ENCODE measurements around the gene GOPC.
A peak's percentile ranks its signal among the peaks of the same experiment; 100 is the strongest.

The GOPC gene

DNA sequence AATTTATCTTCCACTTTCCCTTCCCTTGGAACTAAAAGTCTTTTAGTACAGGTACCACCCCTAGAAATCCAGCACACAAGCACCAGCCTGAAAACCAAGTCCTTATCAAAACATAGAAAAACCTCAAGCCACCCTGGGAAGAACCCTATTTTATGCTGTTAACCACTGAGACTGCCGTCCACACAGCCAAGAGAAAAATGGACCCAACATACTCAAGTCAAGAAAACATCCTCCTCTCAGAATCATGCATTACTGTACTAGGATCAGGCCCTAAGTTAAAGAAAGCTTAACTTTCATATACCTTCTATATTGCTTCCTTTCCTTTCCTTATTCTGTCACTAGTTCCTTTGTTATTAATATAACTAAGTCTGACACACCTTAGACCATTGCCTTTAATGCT, 16.9 kb upstream of the GOPC start:
- H3K4me3 ChIP-seq (ENCODE audit: low read depth, low read length) = no peak overlapping the region
- TF ChIP-seq, protein P1, sequence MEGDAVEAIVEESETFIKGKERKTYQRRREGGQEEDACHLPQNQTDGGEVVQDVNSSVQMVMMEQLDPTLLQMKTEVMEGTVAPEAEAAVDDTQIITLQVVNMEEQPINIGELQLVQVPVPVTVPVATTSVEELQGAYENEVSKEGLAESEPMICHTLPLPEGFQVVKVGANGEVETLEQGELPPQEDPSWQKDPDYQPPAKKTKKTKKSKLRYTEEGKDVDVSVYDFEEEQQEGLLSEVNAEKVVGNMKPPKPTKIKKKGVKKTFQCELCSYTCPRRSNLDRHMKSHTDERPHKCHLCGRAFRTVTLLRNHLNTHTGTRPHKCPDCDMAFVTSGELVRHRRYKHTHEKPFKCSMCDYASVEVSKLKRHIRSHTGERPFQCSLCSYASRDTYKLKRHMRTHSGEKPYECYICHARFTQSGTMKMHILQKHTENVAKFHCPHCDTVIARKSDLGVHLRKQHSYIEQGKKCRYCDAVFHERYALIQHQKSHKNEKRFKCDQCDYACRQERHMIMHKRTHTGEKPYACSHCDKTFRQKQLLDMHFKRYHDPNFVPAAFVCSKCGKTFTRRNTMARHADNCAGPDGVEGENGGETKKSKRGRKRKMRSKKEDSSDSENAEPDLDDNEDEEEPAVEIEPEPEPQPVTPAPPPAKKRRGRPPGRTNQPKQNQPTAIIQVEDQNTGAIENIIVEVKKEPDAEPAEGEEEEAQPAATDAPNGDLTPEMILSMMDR (IDR thresholded peaks at IDR 0.05; ENCODE audit: low read depth, low read length) = no peak

DNA sequence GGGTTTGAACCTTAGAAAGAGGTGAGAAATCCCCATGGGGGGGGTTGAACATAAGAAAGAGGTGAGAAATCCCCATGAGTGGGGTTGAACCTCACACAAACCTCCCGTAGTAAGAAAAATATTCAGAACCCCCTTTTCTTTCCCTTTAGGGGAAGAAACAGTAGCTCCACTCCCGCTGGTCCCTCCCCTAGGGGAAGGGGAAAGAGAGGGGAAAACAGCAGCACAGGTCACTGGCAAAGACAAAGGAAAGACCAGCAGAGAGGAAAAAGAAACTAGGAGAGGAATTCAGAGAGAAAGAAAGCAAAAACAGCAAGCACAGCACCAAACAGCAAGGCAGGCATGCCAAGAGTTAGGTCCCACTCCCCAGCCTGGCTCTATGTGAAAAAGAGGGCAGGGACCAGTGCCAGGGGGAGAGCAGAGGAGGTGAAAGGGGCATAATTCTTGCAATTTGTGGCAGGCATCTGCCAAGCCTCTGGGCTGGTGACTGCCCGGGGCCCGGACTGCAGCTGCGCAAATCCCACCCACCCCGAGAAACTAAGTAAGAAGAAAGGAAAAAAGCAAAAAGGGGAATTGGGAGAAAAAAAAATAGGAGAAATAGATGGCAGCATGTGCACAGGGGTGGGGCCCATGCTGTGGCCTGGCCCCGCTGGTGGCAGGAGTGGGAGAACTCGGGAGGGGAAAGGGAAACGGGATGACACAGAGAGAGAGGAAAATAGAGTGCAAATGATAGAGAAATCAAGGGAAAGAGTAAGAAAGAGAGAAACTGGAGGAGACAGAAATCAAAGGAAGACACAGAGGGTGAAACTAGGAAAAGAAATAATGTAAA, 15.1 kb upstream of the GOPC start:
- H3K4me3 ChIP-seq (ENCODE audit: low read depth, low read length) = no peak overlapping the region
- TF ChIP-seq, protein P1 (IDR thresholded peaks at IDR 0.05; ENCODE audit: low read depth, low read length) = no peak

DNA sequence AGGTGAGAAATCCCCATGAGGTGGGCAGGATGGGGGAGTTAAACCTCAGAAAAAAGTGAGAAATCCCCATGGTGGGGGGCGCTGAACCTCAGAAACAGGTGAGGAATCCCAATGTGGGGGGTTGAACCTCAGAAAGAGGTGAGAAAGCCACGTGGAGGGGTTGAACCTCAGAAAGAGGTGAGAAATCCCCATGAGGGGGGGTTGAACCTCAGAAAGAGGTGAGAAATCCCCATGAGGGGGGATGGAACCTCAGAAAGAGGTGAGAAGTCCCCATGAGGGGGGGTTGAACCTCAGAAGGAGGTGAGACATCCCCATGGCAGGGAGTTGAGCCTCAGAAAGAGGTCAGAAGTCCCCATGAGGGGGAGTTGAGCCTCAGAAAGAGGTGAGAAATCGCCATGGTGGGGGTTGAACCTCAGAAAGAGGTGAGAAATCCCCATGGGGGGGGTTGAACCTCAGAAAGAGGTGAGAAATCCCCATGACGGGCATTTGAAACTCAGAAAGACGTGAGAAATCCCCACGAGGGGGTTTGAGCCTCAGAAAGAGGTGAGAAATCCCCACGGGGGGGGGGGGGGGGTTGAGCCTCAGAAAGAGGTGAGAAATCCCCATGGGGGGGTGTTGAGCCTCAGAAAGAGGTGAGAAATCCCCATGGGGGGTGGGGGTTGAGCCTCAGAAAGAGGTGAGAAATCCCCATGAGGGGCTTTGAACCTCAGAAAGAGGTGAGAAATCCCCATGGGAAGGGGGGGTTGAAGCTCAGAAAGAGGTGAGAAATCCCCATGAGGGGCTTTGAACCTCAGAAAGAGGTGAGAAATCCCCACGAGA, 14.3 kb upstream of the GOPC start:
- H3K4me3 ChIP-seq (ENCODE audit: low read depth, low read length) = peak overlapping the region; percentile 17

DNA sequence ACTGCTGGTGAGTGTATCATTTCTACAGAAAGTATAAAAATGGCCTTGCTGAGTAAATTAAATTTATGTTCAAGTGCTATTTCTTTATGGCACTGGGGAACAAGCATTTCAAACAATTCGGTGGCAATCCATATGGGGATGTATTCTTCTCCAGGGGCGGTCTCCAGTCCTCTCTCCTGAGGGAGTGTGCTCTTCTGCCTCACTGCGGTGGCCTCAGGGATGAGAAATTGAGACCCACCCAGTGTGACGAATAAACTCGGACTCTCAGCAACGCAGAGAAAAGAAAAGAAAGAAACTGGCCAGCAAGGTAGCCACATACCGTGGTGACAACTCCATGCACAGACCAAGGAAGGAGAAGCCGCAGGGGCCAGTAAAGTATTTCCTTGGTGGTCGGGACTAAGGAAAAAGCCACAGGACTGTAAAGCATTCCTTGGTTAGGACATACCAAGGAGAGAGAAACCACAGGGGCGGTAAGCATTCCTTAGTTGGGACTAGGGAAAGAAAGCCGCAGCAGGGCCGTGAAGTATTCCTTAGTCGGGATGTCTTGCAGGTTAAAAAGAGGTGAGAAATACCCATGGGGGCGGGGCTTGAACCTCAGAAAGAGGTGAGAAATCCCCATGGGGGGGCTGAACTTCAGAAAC, 13.6 kb upstream of the GOPC start:
- peak overlapping the region; percentile 17 for H3K4me3 ChIP-seq (ENCODE audit: low read depth, low read length)
- TF ChIP-seq, protein P1 (IDR thresholded peaks at IDR 0.05; ENCODE audit: low read depth, low read length) = no peak

More for the DNA sequence above, 14.3 kb upstream of the GOPC start:
- TF ChIP-seq, protein P1 (IDR thresholded peaks at IDR 0.05; ENCODE audit: low read depth, low read length) = no peak

DNA sequence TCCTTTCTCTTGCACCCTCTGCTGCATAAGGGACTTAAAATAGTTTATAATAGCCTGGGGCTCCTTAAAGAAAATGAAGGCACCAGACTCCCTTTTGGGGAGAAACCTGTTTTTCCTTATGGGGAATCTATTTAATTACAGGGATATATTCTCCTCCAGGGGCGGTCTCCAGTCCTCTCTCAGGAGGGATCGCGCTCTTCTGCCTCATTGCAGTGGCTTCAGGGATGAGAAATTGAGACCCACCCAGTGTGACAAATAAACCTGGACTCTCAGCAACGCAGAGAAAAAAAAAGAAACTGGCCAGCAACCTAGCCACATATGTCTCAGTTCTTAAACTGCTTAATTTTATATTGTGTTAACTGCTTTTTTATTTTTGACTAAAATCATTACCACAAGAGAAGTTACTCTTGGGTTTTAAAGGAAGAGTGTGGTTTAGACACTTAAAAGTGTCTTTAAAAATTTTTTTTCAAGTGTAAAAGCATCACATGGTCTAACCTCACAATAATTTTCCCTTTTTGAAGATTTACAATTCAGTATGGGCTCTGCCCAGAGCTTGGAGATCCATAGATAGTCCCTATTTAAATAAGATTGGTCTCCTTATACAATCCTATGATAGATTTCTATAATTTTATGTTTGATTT, 11.7 kb upstream of the GOPC start:
- H3K4me3 ChIP-seq (ENCODE audit: low read depth, low read length) = no peak overlapping the region
- TF ChIP-seq, protein P1 (IDR thresholded peaks at IDR 0.05; ENCODE audit: low read depth, low read length) = no peak

DNA sequence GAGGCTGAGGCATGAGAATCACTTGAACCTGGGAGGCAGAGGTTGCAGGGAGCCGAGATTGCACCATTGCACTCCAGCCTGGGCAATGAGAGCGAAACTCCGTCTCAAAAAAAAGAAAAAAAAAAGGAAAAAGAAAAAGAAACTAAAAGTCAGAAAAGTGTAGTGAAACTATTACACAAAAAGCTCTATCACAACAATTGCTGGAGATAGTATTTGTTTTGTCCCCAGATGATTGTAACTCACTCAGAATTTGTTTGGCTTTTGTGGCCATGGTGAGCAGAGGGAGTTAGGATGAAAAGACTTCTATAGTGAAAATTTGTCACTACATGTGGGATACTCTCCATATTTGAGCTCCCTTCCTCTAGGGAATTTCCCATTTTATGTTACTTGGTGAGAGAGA, 5.2 kb upstream of the GOPC start:
- TF ChIP-seq, protein P1 (IDR thresholded peaks at IDR 0.05; ENCODE audit: low read depth, low read length) = no peak
- H3K4me3 ChIP-seq (ENCODE audit: low read depth, low read length) = no peak overlapping the region

Data from WI38 (cell line).